Measurements from ENCODE around the gene PTH2. TPM values are rescaled to one million over a fixed set of nuclear protein-coding genes. Genes with fewer than 3 reads are reported as not detected.
"Not testable (repeated sequence)": the region's sequence is repeated elsewhere in the genome, so short reads cannot be mapped to it uniquely, and the experiment has no call there.

Gene PTH2
- total RNA-seq, 1 experiment from 2014 or later, result not detected

GRCh38 chr19:49378512-49378911 is 44.7 kb downstream of the PTH2 start:
- DNase-seq (ENCODE audit: low spot score), result no peak

- DNase-seq (ENCODE audit: low spot score), result no peak
Measured at GRCh38 chr19:49374665-49375434, 48.4 kb downstream of the PTH2 start.

GRCh38 chr19:49373174-49373573 is 50.1 kb downstream of the PTH2 start:
- not testable (repeated sequence) for DNase-seq (ENCODE audit: low spot score)

Other genes with a start within 250 kb of the PTH2 start
- 0.16 and 0.85 TPM in 2 replicates for gene SLC6A16, start 98.2 kb downstream of the PTH2 start, total RNA-seq (2014; rRNA removed; shearing (Covaris generic))
- not detected in 2 replicates for gene CD37, start 88.0 kb downstream of the PTH2 start, total RNA-seq (2014; rRNA removed; shearing (Covaris generic))
- 48.7 and 54.3 TPM in 2 replicates for gene TEAD2, start 61.0 kb downstream of the PTH2 start, total RNA-seq (2014; rRNA removed; shearing (Covaris generic))
- 0.08 and 3.8 TPM in 2 replicates for gene DKKL1, start 59.6 kb downstream of the PTH2 start, total RNA-seq (2014; rRNA removed; shearing (Covaris generic))
- gene KASH5, start 35.2 kb downstream of the PTH2 start, total RNA-seq (2014; rRNA removed; shearing (Covaris generic)), result not detected in 2 replicates
- not detected in 2 replicates for gene GFY, start 1.9 kb upstream of the PTH2 start, total RNA-seq (2014; rRNA removed; shearing (Covaris generic))
- 0.25 and 0.45 TPM in 2 replicates for gene SLC17A7, start 18.1 kb upstream of the PTH2 start, total RNA-seq (2014; rRNA removed; shearing (Covaris generic))
- gene PIH1D1, start 28.4 kb upstream of the PTH2 start, total RNA-seq (2014; rRNA removed; shearing (Covaris generic)), result 99.2 and 113 TPM in 2 replicates
- 17.0 and 25.7 TPM in 2 replicates for gene ALDH16A1, start 29.8 kb upstream of the PTH2 start, total RNA-seq (2014; rRNA removed; shearing (Covaris generic))
- gene FLT3LG, start 50.8 kb upstream of the PTH2 start, total RNA-seq (2014; rRNA removed; shearing (Covaris generic)), result 2.6 and 6.0 TPM in 2 replicates
- gene RPL13A, start 64.2 kb upstream of the PTH2 start, total RNA-seq (2014; rRNA removed; shearing (Covaris generic)), result 3,219 and 3,620 TPM in 2 replicates
- 6,191 and 6,227 TPM in 2 replicates for gene RPS11, start 73.0 kb upstream of the PTH2 start, total RNA-seq (2014; rRNA removed; shearing (Covaris generic))
- 2.3 and 2.7 TPM in 2 replicates for gene FCGRT, start 89.2 kb upstream of the PTH2 start, total RNA-seq (2014; rRNA removed; shearing (Covaris generic))
- gene RCN3, start 104.6 kb upstream of the PTH2 start, total RNA-seq (2014; rRNA removed; shearing (Covaris generic)), result 6.1 and 7.6 TPM in 2 replicates
- gene NOSIP, start 157.1 kb upstream of the PTH2 start, total RNA-seq (2014; rRNA removed; shearing (Covaris generic)), result 95.7 and 114 TPM in 2 replicates
- gene PRRG2, start 157.9 kb upstream of the PTH2 start, total RNA-seq (2014; rRNA removed; shearing (Covaris generic)), result 0.56 TPM in 1 of 2 replicates, not detected in the other
- gene PRR12, start 167.7 kb upstream of the PTH2 start, total RNA-seq (2014; rRNA removed; shearing (Covaris generic)), result 0.99 and 1.0 TPM in 2 replicates
- 21.5 and 22.7 TPM in 2 replicates for gene RRAS, start 216.7 kb upstream of the PTH2 start, total RNA-seq (2014; rRNA removed; shearing (Covaris generic))
- gene SCAF1, start 218.8 kb upstream of the PTH2 start, total RNA-seq (2014; rRNA removed; shearing (Covaris generic)), result 13.9 and 17.5 TPM in 2 replicates
- gene IRF3, start 242.4 kb upstream of the PTH2 start, total RNA-seq (2014; rRNA removed; shearing (Covaris generic)), result 123 and 133 TPM in 2 replicates
- gene BCL2L12, start 242.5 kb upstream of the PTH2 start, total RNA-seq (2014; rRNA removed; shearing (Covaris generic)), result 9.0 and 14.8 TPM in 2 replicates

Data from H4 (cell line).